Esophagus muscularis mucosa (tissue), 3 donors: ENCODE measurements around the gene ALG14.

Source experiments
- CTCF ChIP-seq, 3 experiments: fragments of 200-600 bp in 2 of 3; fragments of 450-650 bp in 1 of 3; sonication (generic) in 2 of 3; IDR thresholded peaks; one replicate each; pipeline ENCODE4 v1.5.1; 2017 to 2019; ENCODE audit warnings: antibody characterized with exemption in 3 of 3, mild to moderate bottlenecking in 2 of 3, moderate library complexity in 1 of 3
- POLR2A ChIP-seq: fragments of 450-650 bp; IDR thresholded peaks from one replicate; pipeline ENCODE4 v1.6.1; 2017; ENCODE audit warnings: antibody characterized with exemption, moderate library complexity, mild to moderate bottlenecking, low read depth

DNA sequence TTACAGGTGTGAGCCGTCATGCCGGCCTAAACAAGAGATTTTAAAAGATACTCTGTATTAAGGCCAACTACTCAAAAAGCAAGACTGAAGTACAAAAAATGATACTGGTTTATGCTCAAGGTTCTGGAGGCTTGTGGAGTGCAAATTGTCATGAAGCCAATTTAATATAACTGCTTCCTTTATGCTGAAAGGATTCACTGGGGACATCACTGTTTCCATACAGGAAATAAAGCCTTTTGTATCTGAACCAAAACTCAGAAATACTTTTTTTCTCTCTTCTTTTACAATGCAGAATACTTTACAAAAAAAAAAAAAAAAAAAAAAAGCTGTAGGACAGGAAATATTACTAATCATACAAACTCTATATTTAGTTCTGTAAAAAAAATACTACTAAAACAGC lies 90.4 kb downstream of the ALG14 start:
- TF ChIP-seq CTCF (IDR thresholded peaks at IDR 0.05) = no peak
- no peak for TF ChIP-seq POLR2A
